Activated T-helper 1 cell treated with Interleukin-2 at 50 U/mL for 16 hours (primary cell): ENCODE results near the gene TP53AIP1.

Experiments
- DNase-seq: peaks from one replicate; pipeline ENCODE4 v3.0.0-alpha.2; 2020; ENCODE audit warnings: low read depth

Gene TP53AIP1

GRCh38 chr11:128942817-128943427 lies at the start of gene TP53AIP1:
TP53AIP1 (minus strand) TSS chr11:128942871; CDS start chr11:128937818, 5,053 bp downstream.
- DNase-seq, result no peak

DNA sequence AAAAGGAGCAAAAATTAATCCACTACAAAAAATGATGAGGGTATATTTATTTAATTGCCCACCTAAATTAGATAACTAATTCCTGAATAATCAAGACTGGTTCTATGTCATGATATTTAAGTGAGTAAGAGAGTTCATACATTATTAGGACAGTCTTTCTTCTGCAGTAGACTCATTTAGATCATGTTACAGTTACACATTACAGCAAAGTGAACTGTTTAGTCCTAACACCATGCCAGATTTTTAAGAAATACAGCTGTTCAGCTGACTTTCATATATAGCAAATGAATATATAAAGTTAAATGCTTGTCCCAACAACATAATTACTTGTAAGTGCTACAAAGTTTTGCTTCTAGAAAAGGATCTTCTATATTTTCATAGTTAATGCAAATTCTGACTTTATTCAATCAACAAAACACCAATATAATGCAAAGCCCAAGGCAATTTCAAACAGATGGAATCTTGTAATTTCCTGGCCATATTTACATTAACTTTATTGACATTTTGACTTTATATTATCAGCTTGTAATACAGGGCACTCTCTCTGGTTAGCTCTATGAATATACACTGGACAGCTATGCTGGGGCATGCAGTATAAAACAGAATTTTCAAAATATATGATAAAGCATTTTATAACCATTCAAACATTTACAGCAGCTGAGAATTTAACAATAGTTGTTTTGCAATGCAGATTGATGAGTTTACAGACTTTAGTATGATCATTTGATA lies 45.7 kb upstream of the TP53AIP1 start:
- DNase-seq, result no peak

GRCh38 chr11:128985880-128986279 lies 43.2 kb upstream of the TP53AIP1 start:
- DNase-seq, result no peak

DNA sequence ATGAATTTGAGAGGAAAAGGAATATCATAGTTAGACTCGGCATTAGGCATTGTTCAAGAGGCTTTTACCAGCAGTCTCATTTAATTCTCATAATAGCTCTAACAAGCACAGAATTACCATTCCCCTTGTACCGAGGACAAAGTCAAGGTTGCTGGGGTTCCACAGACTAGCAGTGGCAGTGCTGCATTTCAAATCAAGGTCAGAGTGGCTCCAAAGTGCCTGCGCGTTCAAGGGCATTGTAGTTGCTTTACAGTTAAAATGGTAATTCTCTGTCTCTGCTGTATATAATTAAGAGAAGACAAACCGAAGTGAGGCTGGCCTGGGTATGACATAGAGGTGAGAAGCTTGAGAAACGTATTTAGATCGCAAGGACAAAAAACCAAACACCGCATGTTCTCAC lies 40.4 kb upstream of the TP53AIP1 start:
- no peak for DNase-seq

GRCh38 chr11:128981254-128981653 lies 38.6 kb upstream of the TP53AIP1 start:
- DNase-seq, result no peak

GRCh38 chr11:128970598-128971190 lies 28.0 kb upstream of the TP53AIP1 start:
- DNase-seq, result no peak

DNA sequence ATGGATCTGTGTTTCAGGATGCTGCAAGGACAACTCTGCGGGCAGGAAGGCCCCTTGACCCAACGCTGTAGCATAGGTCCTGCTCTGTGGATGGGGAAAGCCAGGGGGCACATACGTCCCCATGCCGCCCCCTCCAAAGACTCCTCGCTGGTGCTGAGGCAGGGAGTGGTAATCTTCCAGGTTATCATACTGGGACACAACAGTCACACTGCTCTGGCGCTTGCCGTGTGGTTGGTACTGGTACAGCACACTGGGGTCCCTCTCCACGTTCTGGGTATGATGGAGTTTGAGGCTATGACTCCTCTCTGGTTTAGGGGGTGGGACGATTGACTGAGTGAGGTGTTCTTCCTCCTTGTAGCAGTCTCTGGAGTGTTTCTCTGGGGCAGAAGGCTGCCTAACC lies 26.2 kb upstream of the TP53AIP1 start:
- DNase-seq, result no peak

- DNase-seq, result no peak
These were observed 24.9 kb upstream of the TP53AIP1 start for GRCh38 chr11:128967578-128967977.

GRCh38 chr11:128965485-128965884 lies 22.8 kb upstream of the TP53AIP1 start:
- DNase-seq, result no peak

GRCh38 chr11:128964463-128964930 lies 21.8 kb upstream of the TP53AIP1 start:
- no peak for DNase-seq

DNA sequence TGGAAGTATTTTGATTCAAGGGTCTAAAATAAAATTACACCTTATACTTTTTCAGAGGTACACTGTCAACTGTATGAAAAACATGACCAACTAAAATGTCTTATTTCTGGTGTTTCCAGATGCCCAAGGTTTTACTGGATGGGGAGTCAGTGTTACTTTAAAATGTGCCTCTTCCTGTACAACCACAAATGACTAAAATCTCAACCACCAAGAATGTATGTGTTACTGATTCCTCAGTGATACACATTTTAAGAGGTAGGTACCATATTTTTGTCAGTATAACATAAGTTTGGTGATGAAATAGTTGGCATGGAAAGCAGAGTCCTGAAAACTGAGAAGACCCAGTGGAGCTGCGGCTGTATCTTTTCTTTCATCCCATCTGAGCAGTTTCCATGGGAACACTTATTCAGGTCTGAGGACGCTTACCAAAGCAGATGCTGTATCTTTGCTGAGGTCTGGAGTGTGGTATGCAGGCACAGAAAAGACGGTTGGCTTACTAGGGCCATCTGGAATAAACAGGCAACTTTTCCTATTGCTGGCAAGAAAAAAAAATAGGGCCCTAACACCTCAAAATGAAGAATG lies 21.2 kb upstream of the TP53AIP1 start:
- no peak for DNase-seq

DNA sequence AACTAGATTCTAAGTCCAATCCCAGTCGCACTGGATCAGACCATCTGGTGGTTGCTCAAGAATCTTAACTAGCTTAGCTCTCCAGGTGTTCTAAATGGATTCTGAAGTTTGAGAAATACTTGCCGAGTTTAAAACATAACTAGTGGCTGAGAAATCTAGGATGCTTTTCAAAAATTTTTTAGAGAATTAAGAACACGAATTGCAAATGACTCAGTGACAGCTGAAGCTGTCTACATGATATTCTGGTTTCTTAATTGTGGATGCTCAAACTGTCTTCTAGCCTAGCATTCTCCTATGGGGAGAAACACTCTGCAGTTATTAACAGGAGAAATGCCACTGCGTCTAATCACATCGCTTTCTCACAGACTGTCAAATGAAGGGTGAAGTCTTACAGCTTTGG lies 20.2 kb upstream of the TP53AIP1 start:
- no peak for DNase-seq

DNA sequence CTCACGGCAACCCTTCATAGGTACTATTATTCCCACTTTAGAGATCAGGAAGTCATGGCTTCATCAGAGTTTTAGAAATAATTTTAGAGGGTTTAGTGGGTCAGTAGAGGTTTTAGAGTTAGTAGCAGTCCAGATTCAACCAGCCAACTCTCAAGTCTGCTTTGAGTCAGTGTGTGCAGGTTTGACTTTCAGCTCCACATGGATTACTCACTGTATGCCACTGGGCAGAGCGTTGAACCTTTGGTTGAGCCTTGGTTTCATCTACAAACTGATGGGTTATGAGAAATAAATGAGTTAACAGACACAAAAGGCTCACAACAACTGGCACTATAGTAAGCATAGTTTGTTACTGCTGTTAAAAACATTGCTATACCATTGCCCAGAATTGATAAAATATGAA lies 19.0 kb upstream of the TP53AIP1 start:
- DNase-seq, result no peak

DNA sequence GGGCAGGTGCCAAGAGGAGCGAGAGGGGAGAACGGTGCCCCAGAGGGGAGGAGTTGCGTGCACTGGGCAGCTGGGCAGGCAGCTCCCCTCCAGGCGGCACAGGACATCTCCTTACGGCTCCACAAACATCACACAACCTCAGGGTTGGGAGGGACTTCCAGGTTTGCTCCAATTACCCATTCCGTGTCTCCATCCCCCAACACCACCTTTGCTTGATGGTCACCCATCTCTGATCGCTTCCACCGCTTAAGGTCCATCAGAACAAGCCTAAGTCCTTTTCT lies 14.5 kb upstream of the TP53AIP1 start:
- DNase-seq, result no peak

DNA sequence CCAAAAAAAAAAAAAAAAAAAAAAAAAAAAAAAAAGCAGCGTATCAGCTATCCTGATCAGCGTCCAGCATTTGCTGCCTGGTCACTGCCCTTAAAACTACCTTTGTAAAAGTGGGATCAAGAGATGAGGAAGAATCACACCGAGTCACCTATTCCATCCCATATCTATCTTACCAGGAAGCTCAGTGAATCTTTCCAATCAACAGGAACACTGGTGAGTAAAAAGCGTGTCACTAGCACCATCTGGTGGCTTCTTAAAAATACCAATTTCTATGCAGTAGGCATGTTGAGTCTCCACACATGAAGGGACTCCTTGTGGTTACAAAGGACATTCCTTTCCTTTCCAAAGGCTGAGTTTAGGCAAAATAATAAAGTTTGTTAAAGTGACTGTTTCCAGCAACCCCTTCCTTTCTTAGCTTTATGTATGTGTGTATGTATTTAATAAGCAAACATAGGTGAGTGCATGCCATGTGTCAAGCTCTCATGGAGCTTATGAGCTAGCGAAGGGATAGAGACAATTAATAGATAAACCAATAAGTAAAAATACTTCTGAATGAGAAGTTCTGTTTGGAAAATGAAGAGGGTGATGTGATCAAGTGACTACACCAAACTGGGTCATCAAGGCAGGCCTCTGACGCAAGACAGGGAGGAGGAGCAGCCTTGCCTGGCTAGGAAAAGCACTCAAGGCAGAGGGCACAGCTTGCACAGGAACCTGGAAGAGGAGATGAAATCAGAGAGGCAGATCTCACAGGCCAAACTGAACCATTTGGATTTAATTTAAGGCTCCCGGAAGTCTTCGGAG lies 13.9 kb upstream of the TP53AIP1 start:
- no peak for DNase-seq

DNA sequence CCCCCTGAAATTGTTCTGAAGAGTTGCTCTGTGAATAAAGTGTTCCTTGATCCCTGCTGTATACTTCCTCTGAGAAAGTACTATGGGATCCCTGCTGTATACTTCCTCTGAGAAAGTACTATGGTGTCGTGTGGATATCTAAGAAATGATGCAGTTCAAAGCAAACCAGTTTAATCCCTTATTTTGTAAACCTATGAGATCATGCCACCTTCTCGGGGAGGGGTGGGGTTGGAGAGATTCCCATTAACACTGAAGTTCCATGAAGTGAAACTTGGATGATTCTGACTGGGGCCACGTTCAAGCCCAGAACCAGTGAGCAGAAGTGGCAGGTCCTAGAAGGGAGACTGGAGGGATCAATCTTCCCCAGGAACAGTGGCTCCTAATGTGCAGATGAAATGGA lies 13.0 kb upstream of the TP53AIP1 start:
- DNase-seq, result no peak

- no peak for DNase-seq
These were observed 10.5 kb upstream of the TP53AIP1 start for GRCh38 chr11:128953151-128953550.

DNA sequence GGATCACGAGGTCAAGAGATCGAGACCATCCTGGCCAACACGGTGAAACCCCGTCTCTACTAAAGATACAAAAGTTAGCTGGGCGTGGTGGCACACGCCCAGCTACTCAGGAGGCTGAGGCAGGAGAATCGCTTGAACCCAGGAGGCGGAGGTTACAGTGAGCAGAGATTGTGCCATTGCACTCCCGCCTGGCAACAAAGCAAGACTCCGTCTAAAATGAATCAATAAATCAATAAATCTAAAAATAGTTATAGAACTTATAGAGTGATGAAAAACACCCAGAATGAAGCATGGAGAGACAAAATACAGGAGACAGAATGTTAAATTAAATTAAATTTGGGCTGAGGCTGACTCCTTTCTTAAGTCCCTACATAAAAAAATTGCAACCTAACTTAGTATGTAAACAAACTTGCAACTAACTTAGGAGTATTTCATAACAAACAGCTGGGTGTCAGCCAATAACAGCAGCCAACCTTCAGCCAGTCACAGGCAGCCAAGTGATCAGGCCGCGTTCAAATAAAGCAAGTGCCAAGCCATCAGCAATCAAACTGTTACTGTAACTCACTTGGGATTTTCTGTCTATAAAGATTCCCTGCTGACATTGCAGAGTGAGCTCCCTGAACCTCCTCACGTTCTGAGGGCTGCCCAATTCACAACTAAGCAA lies 7.3 kb upstream of the TP53AIP1 start:
- DNase-seq, result no peak

GRCh38 chr11:128948583-128948982 lies 5.9 kb upstream of the TP53AIP1 start:
- DNase-seq, result no peak

DNA sequence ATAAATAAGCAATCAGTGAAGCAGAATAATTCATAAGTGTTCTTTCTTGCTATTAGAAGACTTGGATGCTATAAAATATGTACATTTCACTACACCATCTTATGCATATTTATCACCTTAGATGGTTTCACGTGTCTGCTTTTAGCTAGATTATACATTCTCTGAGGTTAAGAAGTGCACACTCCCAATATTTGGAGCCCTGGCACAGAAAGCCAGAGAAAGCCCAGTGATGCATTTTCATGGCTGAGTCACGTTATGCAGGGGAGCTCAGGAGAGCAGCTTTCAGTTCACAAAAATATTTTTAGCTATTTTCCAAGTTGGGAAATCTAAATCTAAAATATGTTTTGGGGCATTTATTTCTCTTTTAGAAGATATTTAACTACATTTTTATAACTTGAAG lies 5.1 kb upstream of the TP53AIP1 start:
- DNase-seq, result no peak

DNA sequence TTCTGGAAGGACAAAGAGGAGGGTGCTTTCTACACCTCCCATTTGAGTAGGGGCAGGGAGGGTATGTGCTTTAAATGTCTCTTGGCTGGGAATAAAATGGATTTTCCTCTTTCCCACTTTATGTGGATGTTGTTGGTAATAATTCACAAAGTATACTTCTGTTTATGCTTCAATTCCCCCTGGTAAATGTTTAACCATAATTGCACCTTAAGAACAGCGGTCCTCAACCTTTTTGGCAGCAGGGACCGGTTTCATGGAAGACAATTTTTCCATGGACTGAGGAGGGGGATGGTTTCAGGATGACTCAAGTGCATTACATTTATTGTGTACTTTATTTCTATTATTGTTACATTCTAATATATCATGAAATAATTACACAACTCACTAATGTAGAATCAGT lies 4.0 kb upstream of the TP53AIP1 start:
- no peak for DNase-seq

- DNase-seq, result no peak
These were observed 831 bp upstream of the TP53AIP1 start for GRCh38 chr11:128943428-128943976.
